CD8-positive, alpha-beta memory T cell (primary cell): ENCODE results near the gene PDIA2. TPM values are rescaled to one million over a fixed set of nuclear protein-coding genes. Genes with fewer than 3 reads are reported as not detected.
"Not testable (repeated sequence)": the region's sequence is repeated elsewhere in the genome, so short reads cannot be mapped to it uniquely, and the experiment has no call there.

Experiments
- CTCF ChIA-PET: fragments of 350-600 bp; sonication (Branson Sonifier 250); formaldehyde crosslinking; loops from one replicate; lab custom pipeline; 2021; ENCODE audit warnings: antibody characterized with exemption; lab: Charles Lee
- POLR2A ChIA-PET: fragments of 350-600 bp; sonication (Branson Sonifier 250); formaldehyde crosslinking; loops from one replicate; lab custom pipeline; 2021; ENCODE audit warnings: antibody characterized with exemption; lab: Charles Lee
- DNase-seq, 5 donors: peaks; one replicate each; pipeline versions ENCODE4 v3.0.0 to v3.0.0-alpha.2; 2020 to 2022; ENCODE audit warnings: mixed read lengths in 1 of 5
- H3K27ac ChIP-seq: one replicate; pipeline ENCODE4 v1.7.0; 2013; ENCODE audit warnings: low read depth, mild to moderate bottlenecking, low read length, moderate library complexity
- H3K27me3 ChIP-seq: 2 replicates; pipeline ENCODE4 v1.7.0; 2013; ENCODE audit warnings: low read length, mild to moderate bottlenecking; ENCODE audit not compliant: insufficient read depth, poor library complexity, severe bottlenecking
- H3K36me3 ChIP-seq: 2 replicates; pipeline ENCODE4 v1.7.0; 2013; ENCODE audit warnings: mild to moderate bottlenecking, low read length, moderate library complexity; ENCODE audit not compliant: insufficient read depth
- H3K4me1 ChIP-seq: 2 replicates; pipeline ENCODE4 v1.7.0; 2013; ENCODE audit warnings: mild to moderate bottlenecking, low read length, moderate library complexity; ENCODE audit not compliant: insufficient read depth
- H3K4me3 ChIP-seq: 2 replicates; pipeline ENCODE4 v1.7.0; 2013; ENCODE audit warnings: mild to moderate bottlenecking, low read length
- H3K9me3 ChIP-seq: 2 replicates; pipeline ENCODE4 v1.7.0; 2013; ENCODE audit warnings: mild to moderate bottlenecking, low read length
- H3K27ac Mint-ChIP-seq, 8 donors: one replicate each; pipeline ENCODE4 v1.8.0; 2020 to 2021; ENCODE audit warnings: mixed read lengths in 8 of 8, mild to moderate bottlenecking in 6 of 8, inconsistent platforms in 3 of 8, moderate library complexity in 3 of 8
- H3K27me3 Mint-ChIP-seq, 2 donors: one replicate each; pipeline ENCODE4 v1.8.0; 2020 to 2021; ENCODE audit warnings: mixed read lengths in 2 of 2, mild to moderate bottlenecking in 1 of 2, moderate library complexity in 1 of 2
- H3K36me3 Mint-ChIP-seq, 3 donors: one replicate each; pipeline ENCODE4 v1.8.0; 2020 to 2021; ENCODE audit warnings: mixed read lengths in 3 of 3, inconsistent platforms in 1 of 3, mild to moderate bottlenecking in 1 of 3
- H3K4me1 Mint-ChIP-seq, 3 donors: one replicate each; pipeline ENCODE4 v1.8.0; 2020 to 2021; ENCODE audit warnings: mixed read lengths in 3 of 3, inconsistent platforms in 1 of 3, mild to moderate bottlenecking in 1 of 3
- H3K4me3 Mint-ChIP-seq, 7 donors: one replicate each; pipeline ENCODE4 v1.8.0; 2020 to 2021; ENCODE audit warnings: mixed read lengths in 7 of 7, mild to moderate bottlenecking in 6 of 7, moderate library complexity in 4 of 7, inconsistent platforms in 2 of 7
- H3K9me3 Mint-ChIP-seq, 5 donors: one replicate each; pipeline ENCODE4 v1.8.0; 2020 to 2022; ENCODE audit warnings: mixed read lengths in 5 of 5, mild to moderate bottlenecking in 3 of 5, moderate library complexity in 2 of 5, inconsistent platforms in 1 of 5
- polyA plus RNA-seq: library from polyadenylated mRNA; unstranded; fragments of 300-500 nt; fragmentation: Illumina TruSeq; gene quantifications from one replicate; pipeline ENCODE4 v1.2.3, GENCODE V29; 2021
- total RNA-seq, 2 experiments: library from RNA; stranded (reverse); gene quantifications; one replicate each; pipeline ENCODE4 v1.2.3, GENCODE V29; 2021

The PDIA2 gene
- total and polyA plus RNA-seq, 3 experiments from 2014 or later: not detected

GRCh38 chr16:334861-335632 lies 52.1 kb downstream of the PDIA2 start:
- H3K4me1 ChIP-seq: peaks cover 61% of the 10 kb centered on the region
- peaks cover 66 to 83% (median 69%) of the 10 kb centered on the region in 3 donors for H3K4me1 Mint-ChIP-seq
- H3K27ac ChIP-seq, POLR2A ChIA-PET, H3K27me3 Mint-ChIP-seq, DNase-seq, H3K36me3 ChIP-seq, H3K4me3 ChIP-seq, H3K9me3 ChIP-seq, H3K9me3 Mint-ChIP-seq, H3K27me3 ChIP-seq: not testable (repeated sequence)
- peak overlapping the region in 3 of 8 donors; percentile 45 to 64 (median 57) for H3K27ac Mint-ChIP-seq
- peak overlapping the region in 1 of 7 donors; percentile 41 for H3K4me3 Mint-ChIP-seq
- CTCF ChIA-PET: interaction anchor here (1.0 kb wide), 1 partner anchor 13 kb away, joined by 3 read pairs; no protein-coding TSS in a partner anchor
- H3K36me3 Mint-ChIP-seq: peaks cover 0 to 13% (median 3%) of the 10 kb centered on the region in 3 donors

- H3K36me3 Mint-ChIP-seq: peaks cover 0 to 9% (median 1%) of the 10 kb centered on the region in 3 donors
- peak overlapping the region in 5 of 8 donors; percentile 23 to 71 (median 45) for H3K27ac Mint-ChIP-seq
- H3K4me3 Mint-ChIP-seq: peak overlapping the region in 1 of 7 donors; percentile 12
- H3K9me3 Mint-ChIP-seq: no peaks in the 10 kb centered on the region
- Histone ChIP-seq H3K4me3 (no peak overlapping the region), H3K27ac (no peak overlapping the region), H3K36me3 (no peaks in the 10 kb centered on the region), H3K27me3 (no peaks in the 10 kb centered on the region), H3K4me1 (peaks cover 71% of the 10 kb centered on the region), H3K9me3 (no peaks in the 10 kb centered on the region)
- DNase-seq: no peak
- ChIA-PET CTCF (interaction anchor here (0.9 to 2.1 kb wide), 4 partner anchors 12 to 240 kb away, joined by 3 to 5 read pairs (median 4); no protein-coding TSS in a partner anchor), POLR2A (no interaction called here)
- H3K27me3 Mint-ChIP-seq: no peaks in the 10 kb centered on the region
- H3K4me1 Mint-ChIP-seq: peaks cover 64 to 80% (median 66%) of the 10 kb centered on the region in 3 donors
Measured at GRCh38 chr16:336269-336668, 53.3 kb downstream of the PDIA2 start.

Other genes starting within 250 kb of the PDIA2 start
- gene POLR3K, start 229.6 kb upstream of the PDIA2 start, total RNA-seq: 10 to 100 TPM; 63.6 to 63.9 TPM
- 35.1 TPM for gene POLR3K, start 229.6 kb upstream of the PDIA2 start, polyA plus RNA-seq
- 100 to 1,000 TPM; 108 to 110 TPM for gene SNRNP25, start 229.3 kb upstream of the PDIA2 start, total RNA-seq
- gene SNRNP25, start 229.3 kb upstream of the PDIA2 start, polyA plus RNA-seq: 16.3 TPM
- gene RHBDF1, start 210.5 kb upstream of the PDIA2 start, total RNA-seq: under 1 TPM; 0.53 to 0.59 TPM
- gene RHBDF1, start 210.5 kb upstream of the PDIA2 start, polyA plus RNA-seq: not detected
- 10 to 100 TPM; 47.5 to 48.2 TPM for gene MPG, start 204.9 kb upstream of the PDIA2 start, total RNA-seq
- gene MPG, start 204.9 kb upstream of the PDIA2 start, polyA plus RNA-seq: 58.1 TPM
- gene NPRL3, start 144.5 kb upstream of the PDIA2 start, total RNA-seq: 10 to 100 TPM; 45.2 to 50.7 TPM
- 13.0 TPM for gene NPRL3, start 144.5 kb upstream of the PDIA2 start, polyA plus RNA-seq
- not detected for gene HBZ, start 130.5 kb upstream of the PDIA2 start, total RNA-seq
- gene HBZ, start 130.5 kb upstream of the PDIA2 start, polyA plus RNA-seq: not detected
- gene HBM, start 117.2 kb upstream of the PDIA2 start, total RNA-seq: not detected
- gene HBM, start 117.2 kb upstream of the PDIA2 start, polyA plus RNA-seq: not detected
- not detected for gene HBA2, start 110.3 kb upstream of the PDIA2 start, total RNA-seq
- 5.8 TPM for gene HBA2, start 110.3 kb upstream of the PDIA2 start, polyA plus RNA-seq
- gene HBA1, start 106.5 kb upstream of the PDIA2 start, total RNA-seq: not detected
- gene HBA1, start 106.5 kb upstream of the PDIA2 start, polyA plus RNA-seq: 1.6 TPM
- gene HBQ1, start 102.7 kb upstream of the PDIA2 start, total RNA-seq: not detected
- 0.72 TPM for gene HBQ1, start 102.7 kb upstream of the PDIA2 start, polyA plus RNA-seq
- gene LUC7L, start 53.7 kb upstream of the PDIA2 start, total RNA-seq: 10 to 100 TPM; 78.5 to 80.0 TPM
- gene LUC7L, start 53.7 kb upstream of the PDIA2 start, polyA plus RNA-seq: 9.2 TPM
- 10 to 100 TPM; 23.1 to 26.1 TPM for gene FAM234A, start 48.3 kb upstream of the PDIA2 start, total RNA-seq
- gene FAM234A, start 48.3 kb upstream of the PDIA2 start, polyA plus RNA-seq: 27.9 TPM
- under 1 TPM in 1 of 2 experiments, not detected in 1; 0.09 TPM for gene RGS11, start 7.2 kb upstream of the PDIA2 start, total RNA-seq
- gene RGS11, start 7.2 kb upstream of the PDIA2 start, polyA plus RNA-seq: not detected
- gene ARHGDIG, start 2.6 kb upstream of the PDIA2 start, total RNA-seq: not detected
- gene ARHGDIG, start 2.6 kb upstream of the PDIA2 start, polyA plus RNA-seq: not detected
- gene AXIN1, start 69.6 kb downstream of the PDIA2 start, total RNA-seq: 10 to 100 TPM; 24.7 to 26.3 TPM
- 6.9 TPM for gene AXIN1, start 69.6 kb downstream of the PDIA2 start, polyA plus RNA-seq
- gene MRPL28, start 87.4 kb downstream of the PDIA2 start, total RNA-seq: 10 to 100 TPM; 90.2 to 98.0 TPM
- gene MRPL28, start 87.4 kb downstream of the PDIA2 start, polyA plus RNA-seq: 67.8 TPM
- gene PGAP6, start 98.8 kb downstream of the PDIA2 start, total RNA-seq: 10 to 100 TPM; 36.1 to 36.2 TPM
- gene PGAP6, start 98.8 kb downstream of the PDIA2 start, polyA plus RNA-seq: 23.1 TPM
- gene NME4, start 114.0 kb downstream of the PDIA2 start, total RNA-seq: 10 to 100 TPM; 14.1 to 15.4 TPM
- 49.9 TPM for gene NME4, start 114.0 kb downstream of the PDIA2 start, polyA plus RNA-seq
- 1 to 10 TPM; 6.8 to 7.9 TPM for gene DECR2, start 118.7 kb downstream of the PDIA2 start, total RNA-seq
- gene DECR2, start 118.7 kb downstream of the PDIA2 start, polyA plus RNA-seq: 3.9 TPM
- gene RAB11FIP3, start 142.5 kb downstream of the PDIA2 start, total RNA-seq: 10 to 100 TPM; 30.0 to 32.8 TPM
- gene RAB11FIP3, start 142.5 kb downstream of the PDIA2 start, polyA plus RNA-seq: 4.4 TPM
- 10 to 100 TPM; 91.9 to 98.6 TPM for gene CAPN15, start 244.5 kb downstream of the PDIA2 start, total RNA-seq
- gene CAPN15, start 244.5 kb downstream of the PDIA2 start, polyA plus RNA-seq: 15.5 TPM